Panc1 (cell line): ENCODE data around the gene DNTT. TPM values are rescaled to one million over a fixed set of nuclear protein-coding genes. Genes with fewer than 3 reads are reported as not detected.

Experiments
- ATAC-seq: fragments of 200-7000 bp; cut with Tn5 transposase; 2 replicates; pipeline ENCODE4 v1.9.1; 2020; ENCODE audit warnings: mild to moderate bottlenecking, moderate library complexity
- BruUV-seq: library from RNA; stranded (reverse); fragments of 400-500 nt; replicated peaks from 2 replicates; lab custom pipeline; 2021; lab: Mats Ljungman, UMichigan
- CTCF ChIA-PET: fragments of 300-600 bp; sonication (Branson Sonifier 250); formaldehyde crosslinking; loops from one replicate; lab custom pipeline; 2022; ENCODE audit warnings: antibody characterized with exemption; lab: Charles Lee
- POLR2A ChIA-PET: fragments of 300-600 bp; sonication (Branson Sonifier 250); formaldehyde crosslinking; loops from one replicate; lab custom pipeline; 2022; ENCODE audit warnings: antibody characterized with exemption; lab: Charles Lee
- DNase-seq: peaks from one replicate; pipeline ENCODE4 v3.0.0-alpha.2; 2010; ENCODE audit warnings: low read depth, low spot score
- H3K27ac ChIP-seq: 2 replicates; pipeline ENCODE4 v1.5.1; 2011; ENCODE audit warnings: mild to moderate bottlenecking, low read length, inconsistent platforms
- H3K27me3 ChIP-seq: fragments of 200-500 bp; sonication (Bioruptor generic); 2 replicates; pipeline ENCODE4 v1.6.0; 2014; ENCODE audit warnings: low read length, inconsistent platforms; ENCODE audit not compliant: control insufficient read depth, insufficient read depth
- H3K36me3 ChIP-seq: fragments of 200-500 bp; sonication (Bioruptor generic); 2 replicates; pipeline ENCODE4 v1.5.1; 2014; ENCODE audit warnings: inconsistent platforms, mild to moderate bottlenecking, low read length, moderate library complexity; ENCODE audit not compliant: control insufficient read depth, insufficient read depth
- H3K4me1 ChIP-seq: 2 replicates; pipeline ENCODE4 v1.5.1; 2011; ENCODE audit warnings: inconsistent platforms, mild to moderate bottlenecking, low read length, moderate library complexity; ENCODE audit not compliant: control insufficient read depth, insufficient read depth
- H3K4me3 ChIP-seq, 2 experiments: 2 replicates each; pipeline ENCODE4 v1.5.1; 2011 to 2012; ENCODE audit warnings: low read depth in 2 of 2, low read length in 2 of 2, mild to moderate bottlenecking in 2 of 2, inconsistent platforms in 1 of 2, moderate library complexity in 1 of 2
- H3K9me3 ChIP-seq: fragments of 200-500 bp; sonication (Bioruptor generic); 2 replicates; pipeline ENCODE4 v1.5.1; 2014; ENCODE audit warnings: low read depth, mild to moderate bottlenecking, inconsistent platforms, low read length, moderate library complexity; ENCODE audit not compliant: control insufficient read depth, insufficient read depth
- POLR2AphosphoS5 ChIP-seq: IDR thresholded peaks from 2 replicates; pipeline ENCODE4 v1.6.1; 2012; ENCODE audit warnings: mild to moderate bottlenecking, low read depth, low read length, moderate library complexity
- REST ChIP-seq, 2 experiments: IDR thresholded peaks; 2 replicates each; pipeline ENCODE4 v1.6.1; 2011 to 2012; ENCODE audit warnings: low read depth in 2 of 2, control low read depth in 1 of 2, low read length in 1 of 2, mild to moderate bottlenecking in 1 of 2, moderate library complexity in 1 of 2; ENCODE audit not compliant: insufficient read depth in 1 of 2
- SIN3A ChIP-seq: IDR thresholded peaks from 2 replicates; pipeline ENCODE4 v1.6.1; 2012; ENCODE audit warnings: low read depth, mild to moderate bottlenecking, low read length, moderate library complexity, borderline replicate concordance; ENCODE audit not compliant: insufficient read depth
- TCF7L2 ChIP-seq: IDR thresholded peaks from 2 replicates; pipeline ENCODE4 v1.6.1; 2011; ENCODE audit warnings: mild to moderate bottlenecking, low read depth, low read length, inconsistent platforms
- in situ Hi-C: cut with HindIII; loops from 2 replicates; pipeline ENCODE4 v1.10.0; 2016; ENCODE audit warnings: low sequenced_read_pairs, low pct_unique_long_range_greater_than_20kb
- intact Hi-C: fragments of 100-400 bp; cut with micrococcal nuclease; formaldehyde crosslinking; loops from one replicate; pipeline ENCODE4 v1.10.0; 2022; ENCODE audit not compliant: unreplicated experiment
- total RNA-seq: library from RNA; stranded (reverse); gene quantifications from one replicate; pipeline ENCODE4 v1.2.1, GENCODE V29; 2021; ENCODE audit not compliant: unreplicated experiment
- TF ChIP-seq, protein P1 (sequence below): fragments of 450-650 bp; IDR thresholded peaks from 2 replicates; pipeline ENCODE4 v1.5.1; 2017; ENCODE audit warnings: mild to moderate bottlenecking

Gene DNTT
- total RNA-seq, 1 experiment from 2014 or later, result not detected

- POLR2A ChIA-PET, result no interaction called here
- DNase-seq, result no peak
- no TSS peak for BruUV-seq
These were observed 42.3 kb upstream of the DNTT start for GRCh38 chr10:96261930-96262329.

GRCh38 chr10:96263176-96263575 is 41.1 kb upstream of the DNTT start:
- no peak for TF ChIP-seq SIN3A
- no peak for TF ChIP-seq POLR2AphosphoS5
- Histone ChIP-seq H3K4me3 (no peak overlapping the region), H3K27me3 (peaks cover 9% of the 10 kb centered on the region; the same call in 1 of the 2 replicates), H3K4me1 (no peaks in the 10 kb centered on the region), H3K27ac (no peak overlapping the region), H3K36me3 (no peaks in the 10 kb centered on the region), H3K9me3 (no peaks in the 10 kb centered on the region)
- CTCF ChIA-PET, result no interaction called here
- intact Hi-C loops, result no loop called here
- ATAC-seq, result no peak
- in situ Hi-C loops, result no loop called here
- BruUV-seq, result no TSS peak
- DNase-seq, result no peak
- POLR2A ChIA-PET, result no interaction called here

More at GRCh38 chr10:96261930-96262329, 42.3 kb upstream of the DNTT start:
- in situ Hi-C loops, result no loop called here
- H3K27ac ChIP-seq, result no peak overlapping the region
- no peak for ATAC-seq
- intact Hi-C loops, result no loop called here
- no peaks in the 10 kb centered on the region for H3K4me1 ChIP-seq
- CTCF ChIA-PET, result no interaction called here
- H3K36me3 ChIP-seq, result no peaks in the 10 kb centered on the region
- peaks cover 6% of the 10 kb centered on the region; the same call in 1 of the 2 replicates for H3K27me3 ChIP-seq
- no peak overlapping the region for H3K4me3 ChIP-seq
- TF ChIP-seq REST (IDR thresholded peaks at IDR 0.05; ENCODE audit: insufficient read depth in 1 of 2, low read depth in 2 of 2, low read length in 1 of 2) (no peak), TCF7L2 (no peak), POLR2AphosphoS5 (no peak), SIN3A (no peak)
- TF ChIP-seq, protein P1, sequence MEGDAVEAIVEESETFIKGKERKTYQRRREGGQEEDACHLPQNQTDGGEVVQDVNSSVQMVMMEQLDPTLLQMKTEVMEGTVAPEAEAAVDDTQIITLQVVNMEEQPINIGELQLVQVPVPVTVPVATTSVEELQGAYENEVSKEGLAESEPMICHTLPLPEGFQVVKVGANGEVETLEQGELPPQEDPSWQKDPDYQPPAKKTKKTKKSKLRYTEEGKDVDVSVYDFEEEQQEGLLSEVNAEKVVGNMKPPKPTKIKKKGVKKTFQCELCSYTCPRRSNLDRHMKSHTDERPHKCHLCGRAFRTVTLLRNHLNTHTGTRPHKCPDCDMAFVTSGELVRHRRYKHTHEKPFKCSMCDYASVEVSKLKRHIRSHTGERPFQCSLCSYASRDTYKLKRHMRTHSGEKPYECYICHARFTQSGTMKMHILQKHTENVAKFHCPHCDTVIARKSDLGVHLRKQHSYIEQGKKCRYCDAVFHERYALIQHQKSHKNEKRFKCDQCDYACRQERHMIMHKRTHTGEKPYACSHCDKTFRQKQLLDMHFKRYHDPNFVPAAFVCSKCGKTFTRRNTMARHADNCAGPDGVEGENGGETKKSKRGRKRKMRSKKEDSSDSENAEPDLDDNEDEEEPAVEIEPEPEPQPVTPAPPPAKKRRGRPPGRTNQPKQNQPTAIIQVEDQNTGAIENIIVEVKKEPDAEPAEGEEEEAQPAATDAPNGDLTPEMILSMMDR, result no peak
- H3K9me3 ChIP-seq, result no peaks in the 10 kb centered on the region

- no peak for TF ChIP-seq POLR2AphosphoS5
- no peak for TF ChIP-seq SIN3A
- TF ChIP-seq REST (IDR thresholded peaks at IDR 0.05; ENCODE audit: insufficient read depth in 1 of 2, low read depth in 2 of 2, low read length in 1 of 2), result no peak
- TF ChIP-seq TCF7L2, result no peak
- TF ChIP-seq, protein P1, result no peak
- intact Hi-C loops, result no loop called here
- BruUV-seq, result no TSS peak
- DNase-seq (no peak), ATAC-seq (no peak)
- ChIA-PET POLR2A (no interaction called here), CTCF (no interaction called here)
- no peaks in the 10 kb centered on the region for H3K36me3 ChIP-seq
- H3K27me3 ChIP-seq, result peaks cover 9% of the 10 kb centered on the region; the same call in 1 of the 2 replicates
- in situ Hi-C loops, result no loop called here
- no peak overlapping the region for H3K27ac ChIP-seq
- no peaks in the 10 kb centered on the region for H3K9me3 ChIP-seq
- no peaks in the 10 kb centered on the region for H3K4me1 ChIP-seq
- no peak overlapping the region for H3K4me3 ChIP-seq
These were observed 40.6 kb upstream of the DNTT start for GRCh38 chr10:96263669-96264068.
